LNCaP clone FGC (cell line): Measurements from ENCODE around the gene ATP8A1.
A peak's percentile ranks its signal among the peaks of the same experiment; 100 is the strongest.
"Not testable (repeated sequence)": the region's sequence is repeated elsewhere in the genome, so short reads cannot be mapped to it uniquely, and the experiment has no call there.

Source experiments
- DNase-seq: peaks from one replicate; pipeline ENCODE4 v3.0.0-alpha.2; 2011; ENCODE audit warnings: low read depth
- H3K4me3 ChIP-seq: 2 replicates; pipeline ENCODE4 v1.5.1; 2011; ENCODE audit warnings: mild to moderate bottlenecking, low read depth, low read length, control low read depth
- CTCF ChIP-seq: IDR thresholded peaks from 2 replicates; pipeline ENCODE4 v1.5.1; 2012; ENCODE audit warnings: mild to moderate bottlenecking; ENCODE audit not compliant: control insufficient read depth, insufficient read depth; ENCODE audit errors: extremely low read depth

The ATP8A1 gene

GRCh38 chr4:42478509-42478908 lies 178.4 kb downstream of the ATP8A1 start:
- no peak for DNase-seq
- no peak for TF ChIP-seq CTCF
- H3K4me3 ChIP-seq, result no peak overlapping the region

- DNase-seq, result no peak
- TF ChIP-seq CTCF, result no peak
These were observed 182.5 kb downstream of the ATP8A1 start for GRCh38 chr4:42474406-42474805.

GRCh38 chr4:42473071-42473684 lies 183.7 kb downstream of the ATP8A1 start:
- H3K4me3 ChIP-seq, result no peak overlapping the region
- DNase-seq, result peak; percentile 57
- TF ChIP-seq CTCF, result no peak

More at GRCh38 chr4:42474406-42474805, 182.5 kb downstream of the ATP8A1 start:
- H3K4me3 ChIP-seq, result no peak overlapping the region

GRCh38 chr4:42471896-42472295 lies 185.0 kb downstream of the ATP8A1 start:
- TF ChIP-seq CTCF, result no peak
- no peak for DNase-seq
- H3K4me3 ChIP-seq, result no peak overlapping the region

GRCh38 chr4:42470023-42470422 lies 186.9 kb downstream of the ATP8A1 start:
- TF ChIP-seq CTCF, result no peak
- no peak overlapping the region for H3K4me3 ChIP-seq
- DNase-seq, result no peak

- not testable (repeated sequence) for H3K4me3 ChIP-seq, DNase-seq
These were observed 189.1 kb downstream of the ATP8A1 start for GRCh38 chr4:42467777-42468176.

GRCh38 chr4:42466273-42466844 lies 190.5 kb downstream of the ATP8A1 start:
- H3K4me3 ChIP-seq, result no peak overlapping the region
- no peak for TF ChIP-seq CTCF

More at GRCh38 chr4:42466273-42466844, 190.5 kb downstream of the ATP8A1 start:
- DNase-seq, result no peak
